Measurements from ENCODE around the gene ELL.

DNA sequence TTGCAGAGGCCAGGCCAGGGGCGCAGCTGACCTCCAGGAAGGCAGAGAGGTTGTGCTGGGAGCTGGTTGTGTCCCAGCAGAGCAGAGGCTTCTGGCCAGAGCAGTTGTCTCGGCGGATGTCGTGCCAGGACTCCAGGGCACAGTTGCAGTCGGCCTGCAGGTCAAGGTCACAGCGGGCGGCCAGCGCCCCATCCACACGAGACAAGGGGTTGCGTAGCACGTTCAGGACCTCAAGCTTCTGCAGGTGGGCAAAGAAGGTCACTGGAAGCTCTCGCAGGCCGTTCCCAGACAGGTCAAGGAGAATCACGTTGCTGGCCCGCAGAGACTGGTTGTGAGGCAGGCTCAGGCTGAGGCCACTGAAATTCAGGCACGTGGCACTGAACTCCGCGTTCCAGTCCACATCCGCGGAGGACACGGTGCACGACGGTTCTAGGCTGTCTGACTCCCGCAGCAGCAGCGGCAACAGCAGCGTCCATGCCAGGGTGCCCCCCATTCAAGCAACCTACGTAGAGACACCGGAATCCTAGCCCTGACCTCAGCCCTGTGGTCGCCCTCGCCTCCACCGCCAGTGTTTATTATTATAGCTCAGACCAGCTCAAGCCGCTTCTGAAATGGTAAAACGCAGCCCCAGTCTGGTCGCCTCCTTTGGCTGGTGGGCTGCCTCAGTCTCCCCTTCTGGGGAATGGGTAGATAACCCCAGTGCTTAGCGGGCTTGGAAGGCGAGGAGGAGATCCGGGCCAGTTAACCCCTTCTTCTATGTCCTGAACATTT lies 125.2 kb downstream of the ELL start:
- TF ChIP-seq, protein P1, sequence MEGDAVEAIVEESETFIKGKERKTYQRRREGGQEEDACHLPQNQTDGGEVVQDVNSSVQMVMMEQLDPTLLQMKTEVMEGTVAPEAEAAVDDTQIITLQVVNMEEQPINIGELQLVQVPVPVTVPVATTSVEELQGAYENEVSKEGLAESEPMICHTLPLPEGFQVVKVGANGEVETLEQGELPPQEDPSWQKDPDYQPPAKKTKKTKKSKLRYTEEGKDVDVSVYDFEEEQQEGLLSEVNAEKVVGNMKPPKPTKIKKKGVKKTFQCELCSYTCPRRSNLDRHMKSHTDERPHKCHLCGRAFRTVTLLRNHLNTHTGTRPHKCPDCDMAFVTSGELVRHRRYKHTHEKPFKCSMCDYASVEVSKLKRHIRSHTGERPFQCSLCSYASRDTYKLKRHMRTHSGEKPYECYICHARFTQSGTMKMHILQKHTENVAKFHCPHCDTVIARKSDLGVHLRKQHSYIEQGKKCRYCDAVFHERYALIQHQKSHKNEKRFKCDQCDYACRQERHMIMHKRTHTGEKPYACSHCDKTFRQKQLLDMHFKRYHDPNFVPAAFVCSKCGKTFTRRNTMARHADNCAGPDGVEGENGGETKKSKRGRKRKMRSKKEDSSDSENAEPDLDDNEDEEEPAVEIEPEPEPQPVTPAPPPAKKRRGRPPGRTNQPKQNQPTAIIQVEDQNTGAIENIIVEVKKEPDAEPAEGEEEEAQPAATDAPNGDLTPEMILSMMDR (IDR thresholded peaks at IDR 0.05) = no peak
- TF ChIP-seq POLR2A (IDR thresholded peaks at IDR 0.05) = no peak

All from esophagus squamous epithelium (tissue), 4 donors.